Fibroblast of mammary gland (primary cell): ENCODE results near the gene DENND5B.
"Not testable (repeated sequence)": the region's sequence is repeated elsewhere in the genome, so short reads cannot be mapped to it uniquely, and the experiment has no call there.

ENCODE experiments used
- DNase-seq: peaks from one replicate; pipeline ENCODE4 v3.0.0-alpha.2; 2010; ENCODE audit warnings: low read depth
- H3K4me3 ChIP-seq: 2 replicates; pipeline ENCODE4 v1.5.1; 2011; ENCODE audit warnings: low read depth, mild to moderate bottlenecking, low read length, moderate library complexity; ENCODE audit not compliant: control insufficient read depth
- TF ChIP-seq, protein P1 (sequence below): conservative IDR thresholded peaks from 2 replicates; pipeline ENCODE4 v1.5.1; 2011; ENCODE audit warnings: low read depth, low read length, inconsistent platforms; ENCODE audit not compliant: control insufficient read depth, insufficient read depth

DENND5B gene

DNA sequence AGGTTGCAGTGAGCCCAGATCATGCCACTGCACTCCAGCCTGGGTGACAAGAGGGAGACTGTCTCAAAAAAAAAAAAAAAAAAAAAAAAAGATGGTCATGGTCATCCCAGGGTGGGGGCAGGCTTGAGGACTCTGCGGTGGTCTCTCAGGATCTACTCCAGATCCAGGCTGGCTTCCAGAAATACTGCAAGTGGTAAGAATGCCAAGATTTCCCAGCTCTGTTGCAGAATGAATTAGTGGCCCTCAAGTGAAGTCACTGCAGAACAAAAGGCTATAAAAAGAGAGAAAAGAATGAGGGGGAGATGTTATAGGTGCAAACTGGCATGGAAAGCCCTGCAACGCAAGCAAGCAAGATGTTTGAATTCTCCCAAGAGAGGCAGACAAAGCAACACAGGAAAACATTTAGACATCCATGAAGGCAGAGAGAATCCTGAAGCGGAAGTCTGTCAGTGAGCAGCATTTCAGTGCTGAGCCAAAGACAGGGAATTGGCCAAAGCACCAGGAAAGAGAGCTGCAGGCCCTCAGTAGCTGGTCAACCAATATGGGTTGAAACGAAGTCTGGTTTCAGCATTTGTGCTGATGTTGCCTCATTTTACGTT is 36.6 kb upstream of the DENND5B start:
- TF ChIP-seq, protein P1, sequence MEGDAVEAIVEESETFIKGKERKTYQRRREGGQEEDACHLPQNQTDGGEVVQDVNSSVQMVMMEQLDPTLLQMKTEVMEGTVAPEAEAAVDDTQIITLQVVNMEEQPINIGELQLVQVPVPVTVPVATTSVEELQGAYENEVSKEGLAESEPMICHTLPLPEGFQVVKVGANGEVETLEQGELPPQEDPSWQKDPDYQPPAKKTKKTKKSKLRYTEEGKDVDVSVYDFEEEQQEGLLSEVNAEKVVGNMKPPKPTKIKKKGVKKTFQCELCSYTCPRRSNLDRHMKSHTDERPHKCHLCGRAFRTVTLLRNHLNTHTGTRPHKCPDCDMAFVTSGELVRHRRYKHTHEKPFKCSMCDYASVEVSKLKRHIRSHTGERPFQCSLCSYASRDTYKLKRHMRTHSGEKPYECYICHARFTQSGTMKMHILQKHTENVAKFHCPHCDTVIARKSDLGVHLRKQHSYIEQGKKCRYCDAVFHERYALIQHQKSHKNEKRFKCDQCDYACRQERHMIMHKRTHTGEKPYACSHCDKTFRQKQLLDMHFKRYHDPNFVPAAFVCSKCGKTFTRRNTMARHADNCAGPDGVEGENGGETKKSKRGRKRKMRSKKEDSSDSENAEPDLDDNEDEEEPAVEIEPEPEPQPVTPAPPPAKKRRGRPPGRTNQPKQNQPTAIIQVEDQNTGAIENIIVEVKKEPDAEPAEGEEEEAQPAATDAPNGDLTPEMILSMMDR: no peak
- DNase-seq: no peak
- no peak overlapping the region for H3K4me3 ChIP-seq

DNA sequence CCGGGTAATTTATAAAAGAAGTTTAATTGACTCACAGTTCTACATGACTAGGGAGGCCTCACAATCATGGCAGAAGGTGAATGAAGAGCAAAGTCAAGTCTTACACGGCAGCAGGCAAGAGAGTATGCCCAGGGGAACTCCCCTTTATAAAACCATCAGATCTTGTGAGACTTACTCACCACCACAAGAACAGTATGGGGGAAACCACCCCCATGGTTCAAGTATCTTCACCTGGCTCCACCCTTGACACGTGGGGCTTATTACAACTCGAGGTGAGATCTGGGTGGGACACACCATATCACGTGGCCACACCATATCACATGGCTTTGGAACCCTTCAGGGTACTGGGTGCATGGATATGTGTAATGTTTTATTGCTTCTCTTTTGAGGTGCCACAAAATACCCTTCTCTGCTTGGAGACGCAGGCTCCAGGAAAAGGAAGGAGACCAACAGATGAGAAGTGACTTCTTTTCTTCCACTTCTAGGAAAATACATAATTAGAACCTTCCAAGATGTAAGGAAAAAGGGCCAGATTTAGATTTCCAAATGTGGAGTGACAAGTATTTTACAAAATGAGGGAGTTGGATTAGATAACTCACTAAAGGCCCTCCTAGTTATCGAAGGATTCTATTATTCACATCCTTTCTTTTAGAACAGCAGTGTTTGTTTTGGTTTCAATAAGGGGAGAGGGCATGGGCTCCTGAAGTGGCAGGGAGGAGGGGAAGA is 35.5 kb upstream of the DENND5B start:
- no peak overlapping the region for H3K4me3 ChIP-seq
- TF ChIP-seq, protein P1: no peak
- no peak for DNase-seq

DNA sequence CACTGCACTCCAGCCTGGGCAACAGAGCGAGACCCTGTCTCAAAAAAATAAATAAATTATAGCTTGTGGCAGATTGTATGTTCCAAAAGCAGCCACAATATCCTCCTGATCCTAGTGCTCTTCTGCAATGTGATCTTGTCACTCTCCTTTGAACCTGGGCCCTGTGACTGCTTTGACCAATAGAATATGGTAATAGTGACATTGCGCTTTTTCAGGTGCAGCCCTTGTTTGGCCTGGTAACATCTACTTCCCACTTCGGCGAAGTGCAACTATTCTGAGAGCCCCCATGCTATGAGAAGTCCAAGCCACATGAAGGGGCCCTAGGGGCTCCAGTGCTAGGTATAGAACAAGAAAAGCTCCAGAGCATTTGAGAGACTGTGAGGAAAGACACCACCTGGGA is 31.1 kb upstream of the DENND5B start:
- TF ChIP-seq, protein P1: no peak
- no peak for DNase-seq
- H3K4me3 ChIP-seq: no peak overlapping the region

DNA sequence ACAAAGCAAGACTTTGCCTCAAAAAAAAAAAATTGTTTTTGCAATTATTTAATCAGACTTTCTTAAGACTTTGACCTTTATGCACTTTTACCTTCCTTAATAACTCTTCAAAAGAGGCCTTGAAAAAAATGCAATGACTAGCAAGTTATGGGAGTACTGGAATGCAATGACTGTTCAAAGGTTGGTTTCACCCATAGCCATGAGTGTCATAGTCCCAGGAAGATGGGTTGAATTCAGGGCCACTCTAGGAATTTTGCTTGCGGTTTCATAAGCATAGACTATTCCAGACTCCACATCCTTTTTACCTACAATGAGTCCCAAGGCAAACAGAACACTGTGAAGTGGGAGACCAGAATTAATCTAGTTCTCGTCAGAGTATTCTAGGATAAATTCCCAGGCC is 29.4 kb upstream of the DENND5B start:
- H3K4me3 ChIP-seq: no peak overlapping the region
- DNase-seq: no peak
- TF ChIP-seq, protein P1: no peak

DNA sequence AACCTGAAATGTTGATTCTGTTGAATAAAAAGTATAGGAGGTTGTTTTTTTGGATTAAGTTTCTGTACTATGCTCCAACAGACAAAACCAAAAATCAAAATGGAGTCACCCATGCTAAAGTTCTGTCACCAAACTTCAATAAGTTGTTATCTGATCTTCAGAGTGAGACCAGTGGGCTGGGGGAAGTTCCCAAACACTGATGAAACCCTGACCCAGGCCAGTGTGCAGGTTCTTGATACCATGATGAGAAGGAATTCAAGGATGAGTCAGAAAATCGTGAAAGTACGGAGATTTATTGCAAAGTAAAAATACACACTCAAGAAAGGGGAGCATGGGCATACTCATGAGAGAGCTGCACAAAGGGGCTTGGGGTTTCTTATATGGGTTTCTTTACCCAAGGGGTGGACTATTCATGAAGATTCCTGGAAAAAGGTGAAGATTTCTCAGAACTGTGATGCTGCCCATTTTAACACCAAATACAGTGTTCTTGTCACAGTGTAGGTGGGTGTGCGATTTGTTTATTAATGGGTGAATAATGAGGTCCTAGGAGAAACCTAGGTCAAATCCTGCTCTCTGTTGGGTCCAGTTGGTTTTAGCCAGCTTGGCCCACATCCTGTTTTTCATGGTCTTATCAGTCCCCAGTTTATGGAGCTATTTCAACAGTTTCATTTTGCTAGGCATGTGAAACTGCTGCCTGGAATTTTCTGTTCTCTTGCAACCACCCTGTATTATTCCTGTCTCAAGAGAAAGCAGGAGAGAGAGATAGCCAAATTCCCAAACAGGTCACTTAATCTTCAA is 27.5 kb upstream of the DENND5B start:
- H3K4me3 ChIP-seq: no peak overlapping the region
- no peak for DNase-seq
- TF ChIP-seq, protein P1: no peak

DNA sequence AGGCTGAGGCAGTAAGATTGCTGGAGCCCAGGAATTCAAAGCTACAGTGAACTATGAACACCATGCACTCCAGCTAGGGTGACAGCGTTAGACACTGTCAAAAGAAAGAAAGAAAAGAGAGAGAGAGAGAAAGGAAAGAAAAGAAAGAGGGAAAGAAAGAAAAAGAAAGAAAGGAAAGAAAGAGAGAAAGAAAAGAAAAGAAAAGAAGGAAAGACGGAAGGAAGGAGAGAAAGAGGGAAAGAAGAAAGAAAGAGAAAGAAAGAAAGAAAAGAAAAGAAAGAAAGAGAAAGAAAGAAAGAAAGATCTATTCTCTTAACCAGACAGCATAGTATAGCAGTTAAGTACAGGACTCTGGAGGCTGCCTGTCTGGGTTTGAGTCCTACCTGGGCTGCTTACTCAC is 21.9 kb upstream of the DENND5B start:
- TF ChIP-seq, protein P1: no peak
- no peak overlapping the region for H3K4me3 ChIP-seq
- no peak for DNase-seq

DNA sequence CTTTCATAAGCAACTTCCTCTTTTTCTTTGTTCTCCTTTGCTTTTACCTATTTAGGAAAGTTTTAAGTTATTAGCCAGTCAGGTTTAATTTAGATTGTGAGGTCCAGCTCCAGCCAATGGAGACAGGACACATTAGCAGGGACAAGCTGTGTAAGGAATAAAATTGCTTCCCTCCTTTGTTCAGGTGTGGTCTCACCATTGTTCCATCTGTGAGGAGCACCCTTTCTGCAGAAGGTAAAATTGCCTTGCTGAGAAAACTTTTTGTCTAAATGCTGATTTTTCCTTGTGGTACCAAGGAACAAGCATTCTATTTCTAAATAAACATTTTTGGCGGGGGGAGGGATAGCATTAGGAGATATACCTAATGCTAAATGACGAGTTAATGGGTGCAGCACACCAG is 17.4 kb upstream of the DENND5B start:
- not testable (repeated sequence) for H3K4me3 ChIP-seq, DNase-seq
